Astrocyte (in vitro differentiated cells and primary cell): Measurements from ENCODE around the gene MED12L. TPM values are rescaled to one million over a fixed set of nuclear protein-coding genes. Genes with fewer than 3 reads are reported as not detected.
A peak's percentile ranks its signal among the peaks of the same experiment; 100 is the strongest.

Experiments used
- DNase-seq: peaks from one replicate; pipeline ENCODE4 v3.0.0-alpha.2; 2010; ENCODE audit warnings: low read depth
- FAIRE-seq: peaks from 2 replicates; lab custom pipeline; 2011; peaks lifted over from hg19 to GRCh38; lab: Jason Lieb, UNC
- H2AFZ ChIP-seq: 2 replicates; pipeline ENCODE4 v1.6.0; 2012; ENCODE audit warnings: low read depth, low read length, inconsistent platforms
- H3K27ac ChIP-seq: 2 replicates; pipeline ENCODE4 v1.5.1; 2011; ENCODE audit warnings: low read depth, low read length, inconsistent platforms
- H3K27me3 ChIP-seq: 2 replicates; pipeline ENCODE4 v1.6.0; 2011; ENCODE audit warnings: low read length, inconsistent platforms; ENCODE audit not compliant: insufficient read depth
- H3K36me3 ChIP-seq: 2 replicates; pipeline ENCODE4 v1.5.1; 2011; ENCODE audit warnings: low read length, inconsistent platforms; ENCODE audit not compliant: insufficient read depth
- H3K4me1 ChIP-seq: 2 replicates; pipeline ENCODE4 v1.5.1; 2011; ENCODE audit warnings: low read length, inconsistent platforms; ENCODE audit not compliant: insufficient read depth
- H3K4me2 ChIP-seq: 2 replicates; pipeline ENCODE4 v1.6.0; 2012; ENCODE audit warnings: low read length, inconsistent platforms
- H3K4me3 ChIP-seq: 2 replicates; pipeline ENCODE4 v1.5.1; 2011; ENCODE audit warnings: low read depth, mild to moderate bottlenecking, low read length, inconsistent platforms; ENCODE audit not compliant: insufficient read depth
- H3K79me2 ChIP-seq: 2 replicates; pipeline ENCODE4 v1.6.0; 2012; ENCODE audit warnings: mild to moderate bottlenecking, low read length, inconsistent platforms; ENCODE audit not compliant: insufficient read depth
- H3K9ac ChIP-seq: 2 replicates; pipeline ENCODE4 v1.6.0; 2012; ENCODE audit warnings: mild to moderate bottlenecking, low read length, inconsistent platforms
- H3K9me3 ChIP-seq: 2 replicates; pipeline ENCODE4 v1.5.1; 2012; ENCODE audit warnings: low read depth, mild to moderate bottlenecking, low read length, inconsistent platforms; ENCODE audit not compliant: insufficient read depth
- H4K20me1 ChIP-seq: 2 replicates; pipeline ENCODE4 v1.6.0; 2012; ENCODE audit warnings: low read length, inconsistent platforms; ENCODE audit not compliant: insufficient read depth
- H3K27ac Mint-ChIP-seq: one replicate; pipeline ENCODE4 v1.8.0; 2021; ENCODE audit warnings: mild to moderate bottlenecking, mixed read lengths; ENCODE audit not compliant: unreplicated experiment
- H3K27me3 Mint-ChIP-seq: one replicate; pipeline ENCODE4 v1.8.0; 2021; ENCODE audit warnings: low read depth, mixed read lengths; ENCODE audit not compliant: unreplicated experiment
- H3K36me3 Mint-ChIP-seq: one replicate; pipeline ENCODE4 v1.8.0; 2021; ENCODE audit warnings: low read depth, mixed read lengths; ENCODE audit not compliant: unreplicated experiment
- H3K4me1 Mint-ChIP-seq: one replicate; pipeline ENCODE4 v1.8.0; 2021; ENCODE audit warnings: low read depth, mixed read lengths; ENCODE audit not compliant: unreplicated experiment
- H3K4me3 Mint-ChIP-seq: one replicate; pipeline ENCODE4 v1.8.0; 2021; ENCODE audit warnings: mild to moderate bottlenecking, moderate library complexity, mixed read lengths; ENCODE audit not compliant: unreplicated experiment
- H3K9me3 Mint-ChIP-seq: one replicate; pipeline ENCODE4 v1.8.0; 2021; ENCODE audit warnings: mild to moderate bottlenecking, mixed read lengths; ENCODE audit not compliant: unreplicated experiment
- EZH2 ChIP-seq: IDR thresholded peaks from 2 replicates; pipeline ENCODE4 v1.6.1; 2012; ENCODE audit warnings: mild to moderate bottlenecking, low read length, inconsistent platforms; ENCODE audit not compliant: insufficient read depth
- total RNA-seq: library from RNA; stranded (reverse); gene quantifications from 2 replicates; pipeline ENCODE4 v1.2.1, GENCODE V29; 2021
- TF ChIP-seq, protein P1 (sequence below): IDR thresholded peaks from 2 replicates; pipeline ENCODE4 v1.5.1; 2011; ENCODE audit warnings: low read depth, mild to moderate bottlenecking, inconsistent platforms, low read length, moderate library complexity; ENCODE audit not compliant: insufficient read depth

MED12L gene
- total RNA-seq, 1 donor from 2014 or later = 8.2 TPM

DNA sequence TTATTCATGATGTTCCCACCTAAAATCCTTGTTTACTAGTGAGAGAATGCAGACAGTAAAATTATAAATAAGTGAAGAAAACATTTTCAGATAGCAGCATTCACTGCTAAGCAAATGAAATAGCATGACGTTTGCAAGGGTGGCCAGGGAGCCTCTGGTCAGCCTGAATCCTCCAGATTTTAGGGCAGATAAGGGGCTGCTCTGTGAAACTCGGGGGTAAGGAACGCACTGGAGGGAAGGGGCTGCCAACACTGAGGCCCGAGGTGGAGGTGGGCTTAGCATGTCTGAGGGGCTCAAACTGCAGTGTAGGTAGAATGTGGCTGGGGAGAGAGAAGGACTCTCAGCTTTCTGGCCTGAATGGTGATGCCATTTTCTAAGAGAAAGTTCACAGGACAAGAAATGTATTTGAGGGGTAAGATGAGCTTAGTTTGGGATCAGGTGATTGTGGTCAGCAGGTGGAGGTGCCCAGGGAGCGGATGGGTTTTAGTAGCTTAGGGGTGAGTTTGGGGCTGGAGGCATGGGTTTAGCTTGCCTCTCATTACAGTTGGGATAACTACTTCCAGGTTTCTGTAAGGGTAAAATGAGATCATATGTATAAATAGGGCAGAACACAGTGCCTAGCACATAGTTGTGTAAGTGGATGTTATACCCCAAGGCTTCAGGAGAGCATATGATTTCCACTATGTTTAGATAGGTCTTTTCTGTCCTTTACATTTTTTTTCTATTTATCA is 97.0 kb downstream of the MED12L start:
- H3K27ac Mint-ChIP-seq = no peak overlapping the region

DNA sequence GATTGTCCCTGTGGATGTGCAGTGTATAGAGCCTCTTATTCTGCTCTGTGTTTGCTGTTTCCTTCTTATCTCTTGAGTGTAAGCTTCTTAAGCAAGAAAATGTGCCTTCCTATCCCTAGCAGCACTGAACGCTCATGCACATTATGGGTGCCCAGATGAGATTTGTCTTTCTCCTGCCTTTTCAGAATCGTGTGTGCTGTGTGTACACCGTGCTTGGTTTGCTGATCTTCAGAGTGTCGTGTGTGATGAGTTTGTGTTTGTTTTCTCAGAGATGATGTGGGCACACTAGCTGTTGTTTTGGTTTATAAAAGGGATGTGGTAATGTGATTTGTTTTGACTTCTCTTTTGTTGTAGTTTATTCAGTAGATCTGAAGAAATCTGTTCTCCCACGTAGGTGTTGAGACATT is 97.8 kb downstream of the MED12L start:
- Histone ChIP-seq H3K79me2 (no peaks in the 10 kb centered on the region), H3K27me3 (no peaks in the 10 kb centered on the region), H3K4me1 (no peaks in the 10 kb centered on the region), H3K4me2 (no peak overlapping the region), H4K20me1 (no peaks in the 10 kb centered on the region), H3K9ac (no peak overlapping the region), H3K9me3 (no peaks in the 10 kb centered on the region), H2AFZ (no peak overlapping the region), H3K36me3 (no peaks in the 10 kb centered on the region), H3K27ac (no peak overlapping the region), H3K4me3 (no peak overlapping the region)
- FAIRE-seq (peak; percentile 41), DNase-seq (no peak)
- TF ChIP-seq, protein P1, sequence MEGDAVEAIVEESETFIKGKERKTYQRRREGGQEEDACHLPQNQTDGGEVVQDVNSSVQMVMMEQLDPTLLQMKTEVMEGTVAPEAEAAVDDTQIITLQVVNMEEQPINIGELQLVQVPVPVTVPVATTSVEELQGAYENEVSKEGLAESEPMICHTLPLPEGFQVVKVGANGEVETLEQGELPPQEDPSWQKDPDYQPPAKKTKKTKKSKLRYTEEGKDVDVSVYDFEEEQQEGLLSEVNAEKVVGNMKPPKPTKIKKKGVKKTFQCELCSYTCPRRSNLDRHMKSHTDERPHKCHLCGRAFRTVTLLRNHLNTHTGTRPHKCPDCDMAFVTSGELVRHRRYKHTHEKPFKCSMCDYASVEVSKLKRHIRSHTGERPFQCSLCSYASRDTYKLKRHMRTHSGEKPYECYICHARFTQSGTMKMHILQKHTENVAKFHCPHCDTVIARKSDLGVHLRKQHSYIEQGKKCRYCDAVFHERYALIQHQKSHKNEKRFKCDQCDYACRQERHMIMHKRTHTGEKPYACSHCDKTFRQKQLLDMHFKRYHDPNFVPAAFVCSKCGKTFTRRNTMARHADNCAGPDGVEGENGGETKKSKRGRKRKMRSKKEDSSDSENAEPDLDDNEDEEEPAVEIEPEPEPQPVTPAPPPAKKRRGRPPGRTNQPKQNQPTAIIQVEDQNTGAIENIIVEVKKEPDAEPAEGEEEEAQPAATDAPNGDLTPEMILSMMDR = no peak
- TF ChIP-seq EZH2 = no peak
- Mint-ChIP-seq H3K4me1 (peaks cover 1% of the 10 kb centered on the region), H3K36me3 (no peaks in the 10 kb centered on the region), H3K27ac (no peak overlapping the region), H3K9me3 (no peaks in the 10 kb centered on the region), H3K27me3 (no peaks in the 10 kb centered on the region), H3K4me3 (no peak overlapping the region)

More for the DNA sequence above, 97.0 kb downstream of the MED12L start:
- no peak overlapping the region for H3K4me3 Mint-ChIP-seq
- Histone ChIP-seq H3K4me2 (no peak overlapping the region), H2AFZ (no peak overlapping the region), H3K4me3 (no peak overlapping the region), H4K20me1 (no peaks in the 10 kb centered on the region), H3K9ac (no peak overlapping the region), H3K27ac (no peak overlapping the region), H3K27me3 (no peaks in the 10 kb centered on the region), H3K4me1 (no peaks in the 10 kb centered on the region), H3K36me3 (no peaks in the 10 kb centered on the region), H3K79me2 (no peaks in the 10 kb centered on the region), H3K9me3 (no peaks in the 10 kb centered on the region)
- no peaks in the 10 kb centered on the region for H3K9me3 Mint-ChIP-seq
- H3K4me1 Mint-ChIP-seq = no peaks in the 10 kb centered on the region
- FAIRE-seq (no peak), DNase-seq (no peak)
- no peaks in the 10 kb centered on the region for H3K27me3 Mint-ChIP-seq
- no peaks in the 10 kb centered on the region for H3K36me3 Mint-ChIP-seq
- TF ChIP-seq, protein P1 = no peak
- no peak for TF ChIP-seq EZH2

DNA sequence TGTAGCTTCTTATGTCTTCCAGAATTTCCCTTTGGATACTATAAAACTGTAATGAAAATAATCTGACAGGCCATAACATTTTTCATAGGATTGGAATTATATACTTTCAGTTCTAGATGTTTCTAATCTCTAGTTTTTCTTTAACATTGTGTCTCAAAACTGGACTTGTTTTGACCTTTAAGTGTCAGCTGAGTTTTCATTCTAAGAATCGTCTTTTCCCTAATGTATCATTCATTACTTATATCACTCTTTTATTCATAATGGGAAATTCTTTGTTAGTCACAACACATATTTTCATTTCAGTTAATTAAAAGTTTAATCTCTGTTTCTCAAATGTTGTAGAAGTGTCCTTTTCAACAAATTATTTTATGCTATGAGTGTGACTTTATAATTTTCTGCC is 105.6 kb downstream of the MED12L start:
- H4K20me1 ChIP-seq = no peaks in the 10 kb centered on the region
- Mint-ChIP-seq H3K27me3 (no peaks in the 10 kb centered on the region), H3K4me1 (peaks cover 5% of the 10 kb centered on the region), H3K36me3 (peaks cover 3% of the 10 kb centered on the region), H3K27ac (no peak overlapping the region), H3K9me3 (no peaks in the 10 kb centered on the region), H3K4me3 (no peak overlapping the region)
- no peak for DNase-seq
- FAIRE-seq = no peak
- H3K79me2 ChIP-seq = no peaks in the 10 kb centered on the region
- no peak overlapping the region for H3K27ac ChIP-seq
- TF ChIP-seq, protein P1 = no peak
- no peak for TF ChIP-seq EZH2
- H2AFZ ChIP-seq = no peak overlapping the region
- no peak overlapping the region for H3K9ac ChIP-seq
- H3K9me3 ChIP-seq = no peaks in the 10 kb centered on the region
- H3K4me1 ChIP-seq = no peaks in the 10 kb centered on the region
- H3K36me3 ChIP-seq = no peaks in the 10 kb centered on the region
- H3K27me3 ChIP-seq = no peaks in the 10 kb centered on the region
- H3K4me3 ChIP-seq = no peak overlapping the region
- no peak overlapping the region for H3K4me2 ChIP-seq
